Measurements from ENCODE around the gene PDE8A. TPM values are rescaled to one million over a fixed set of nuclear protein-coding genes. Genes with fewer than 3 reads are reported as not detected.

Gene PDE8A
- total and polyA plus RNA-seq, 7 donors: 27.8 to 45.5 (median 39.0) TPM

GRCh38 chr15:85125056-85125661 lies 143.5 kb downstream of the PDE8A start:
- H3K27ac ChIP-seq: no peak overlapping the region
- H3K9me3 ChIP-seq: no peaks in the 10 kb centered on the region
- H3K27me3 ChIP-seq: no peaks in the 10 kb centered on the region
- intact Hi-C loops (cut with DNase I): no loop called here
- no peaks in the 10 kb centered on the region for H3K4me1 ChIP-seq
- 90 to 93% methylated on average over 4 of the region's 4 CpGs for WGBS, 2 donors
- H3K36me3 ChIP-seq: peaks cover 0 to 72% (median 14%) of the 10 kb centered on the region in 4 donors
- no peak for DNase-seq
- no peak overlapping the region for H3K4me3 ChIP-seq
- no peak for TF ChIP-seq EP300 (IDR thresholded peaks at IDR 0.05)
- TF ChIP-seq, protein P1, sequence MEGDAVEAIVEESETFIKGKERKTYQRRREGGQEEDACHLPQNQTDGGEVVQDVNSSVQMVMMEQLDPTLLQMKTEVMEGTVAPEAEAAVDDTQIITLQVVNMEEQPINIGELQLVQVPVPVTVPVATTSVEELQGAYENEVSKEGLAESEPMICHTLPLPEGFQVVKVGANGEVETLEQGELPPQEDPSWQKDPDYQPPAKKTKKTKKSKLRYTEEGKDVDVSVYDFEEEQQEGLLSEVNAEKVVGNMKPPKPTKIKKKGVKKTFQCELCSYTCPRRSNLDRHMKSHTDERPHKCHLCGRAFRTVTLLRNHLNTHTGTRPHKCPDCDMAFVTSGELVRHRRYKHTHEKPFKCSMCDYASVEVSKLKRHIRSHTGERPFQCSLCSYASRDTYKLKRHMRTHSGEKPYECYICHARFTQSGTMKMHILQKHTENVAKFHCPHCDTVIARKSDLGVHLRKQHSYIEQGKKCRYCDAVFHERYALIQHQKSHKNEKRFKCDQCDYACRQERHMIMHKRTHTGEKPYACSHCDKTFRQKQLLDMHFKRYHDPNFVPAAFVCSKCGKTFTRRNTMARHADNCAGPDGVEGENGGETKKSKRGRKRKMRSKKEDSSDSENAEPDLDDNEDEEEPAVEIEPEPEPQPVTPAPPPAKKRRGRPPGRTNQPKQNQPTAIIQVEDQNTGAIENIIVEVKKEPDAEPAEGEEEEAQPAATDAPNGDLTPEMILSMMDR (IDR thresholded peaks at IDR 0.05): no peak
- no peak for TF ChIP-seq POLR2AphosphoS5 (IDR thresholded peaks at IDR 0.05)
- TF ChIP-seq POLR2A (IDR thresholded peaks at IDR 0.05): no peak

- Histone ChIP-seq H3K4me1 (no peaks in the 10 kb centered on the region), H3K36me3 (peaks cover 0 to 73% (median 8%) of the 10 kb centered on the region in 4 donors), H3K27ac (no peak overlapping the region), H3K27me3 (no peaks in the 10 kb centered on the region), H3K4me3 (no peak overlapping the region), H3K9me3 (peaks cover 0 to 5% (median 0%) of the 10 kb centered on the region in 4 donors)
- TF ChIP-seq POLR2A (IDR thresholded peaks at IDR 0.05): no peak
- TF ChIP-seq, protein P1 (IDR thresholded peaks at IDR 0.05): no peak
- no peak for TF ChIP-seq EP300 (IDR thresholded peaks at IDR 0.05)
- no peak for TF ChIP-seq POLR2AphosphoS5 (IDR thresholded peaks at IDR 0.05)
- intact Hi-C loops (cut with DNase I): no loop called here
- no peak for DNase-seq
Measured at GRCh38 chr15:85128621-85129020, 147.0 kb downstream of the PDE8A start.

GRCh38 chr15:85129881-85130280 lies 148.2 kb downstream of the PDE8A start:
- WGBS, 2 donors: 60 to 97% methylated on average over 3 of the region's 3 CpGs
- H3K4me1 ChIP-seq: no peaks in the 10 kb centered on the region
- H3K9me3 ChIP-seq: peaks cover 0 to 5% (median 0%) of the 10 kb centered on the region in 4 donors
- DNase-seq: no peak
- H3K27me3 ChIP-seq: no peaks in the 10 kb centered on the region
- intact Hi-C loops (cut with DNase I): no loop called here
- H3K4me3 ChIP-seq: no peak overlapping the region
- peaks cover 0 to 68% (median 6%) of the 10 kb centered on the region in 4 donors for H3K36me3 ChIP-seq
- no peak for TF ChIP-seq POLR2AphosphoS5 (IDR thresholded peaks at IDR 0.05)
- no peak for TF ChIP-seq POLR2A (IDR thresholded peaks at IDR 0.05)
- no peak for TF ChIP-seq EP300 (IDR thresholded peaks at IDR 0.05)
- TF ChIP-seq, protein P1 (IDR thresholded peaks at IDR 0.05): no peak
- no peak overlapping the region for H3K27ac ChIP-seq

DNA sequence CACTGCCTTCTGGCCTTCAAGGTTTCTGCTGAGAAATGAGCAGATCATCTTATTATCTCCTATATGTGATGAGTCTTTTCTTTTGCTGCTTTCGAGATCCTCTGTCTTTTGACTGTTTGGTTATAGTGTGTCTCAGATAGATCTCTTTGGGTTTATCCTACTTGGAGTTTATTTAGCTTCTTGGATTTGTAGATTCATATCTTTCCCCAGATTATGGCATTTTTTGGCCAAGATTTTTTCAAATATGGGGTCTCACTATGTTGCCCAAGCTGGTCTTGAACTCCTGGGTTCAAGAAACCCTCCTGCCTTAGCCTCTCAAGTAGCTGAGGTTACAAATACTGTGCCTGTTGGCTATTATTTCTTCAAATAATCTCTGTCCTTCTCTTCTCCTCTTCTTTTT lies 150.3 kb downstream of the PDE8A start:
- WGBS, 2 donors: 94 to 98% methylated on average over 1 of the region's 1 CpG
- peaks cover 0 to 5% (median 0%) of the 10 kb centered on the region in 4 donors for H3K9me3 ChIP-seq
- H3K27ac ChIP-seq: no peak overlapping the region
- H3K4me3 ChIP-seq: no peak overlapping the region
- H3K27me3 ChIP-seq: no peaks in the 10 kb centered on the region
- H3K4me1 ChIP-seq: peaks cover 0 to 2% (median under 1%) of the 10 kb centered on the region in 4 donors
- H3K36me3 ChIP-seq: peaks cover 0 to 75% (median 10%) of the 10 kb centered on the region in 4 donors
- DNase-seq: no peak
- intact Hi-C loops (cut with DNase I): no loop called here
- TF ChIP-seq, protein P1 (IDR thresholded peaks at IDR 0.05): no peak
- TF ChIP-seq POLR2A (IDR thresholded peaks at IDR 0.05) (no peak), POLR2AphosphoS5 (IDR thresholded peaks at IDR 0.05) (no peak)

GRCh38 chr15:85133709-85134108 lies 152.1 kb downstream of the PDE8A start:
- 95 to 97% methylated on average over 3 of the region's 3 CpGs for WGBS, 2 donors
- Histone ChIP-seq H3K4me1 (peaks cover 0 to 13% (median 6%) of the 10 kb centered on the region in 4 donors), H3K4me3 (no peak overlapping the region), H3K27ac (no peak overlapping the region), H3K9me3 (peaks cover 0 to 5% (median 0%) of the 10 kb centered on the region in 4 donors), H3K36me3 (peaks cover 3 to 81% (median 20%) of the 10 kb centered on the region in 4 donors), H3K27me3 (no peaks in the 10 kb centered on the region)
- intact Hi-C loops (cut with DNase I): no loop called here
- DNase-seq: no peak
- TF ChIP-seq POLR2A (IDR thresholded peaks at IDR 0.05) (no peak), POLR2AphosphoS5 (IDR thresholded peaks at IDR 0.05) (no peak), EP300 (IDR thresholded peaks at IDR 0.05) (no peak)
- TF ChIP-seq, protein P1 (IDR thresholded peaks at IDR 0.05): no peak
